Vagina (tissue), 2 donors: ENCODE measurements around the gene MAP2K7. TPM values are rescaled to one million over a fixed set of nuclear protein-coding genes. Genes with fewer than 3 reads are reported as not detected.

Experiments used
- DNase-seq, 2 donors: peaks; one replicate each; pipeline ENCODE4 v3.0.0-alpha.2; 2017; ENCODE audit errors: extremely low spot score in 2 of 2
- H3K27ac ChIP-seq: fragments of 200-600 bp; sonication (generic); one replicate; pipeline ENCODE4 v1.5.1; 2019
- H3K27me3 ChIP-seq: fragments of 200-600 bp; sonication (generic); one replicate; pipeline ENCODE4 v1.5.1; 2019
- H3K36me3 ChIP-seq, 2 donors: fragments of 200-600 bp; sonication (generic); one replicate each; pipeline ENCODE4 v1.5.1; 2017 to 2019
- H3K4me1 ChIP-seq: fragments of 200-600 bp; sonication (generic); one replicate; pipeline ENCODE4 v1.5.1; 2019
- H3K4me3 ChIP-seq, 2 donors: fragments of 200-600 bp; sonication (generic); 1 replicate in 1 of 2; 2 replicates in 1 of 2; pipeline ENCODE4 v1.5.1; 2016 to 2019
- H3K9me3 ChIP-seq: fragments of 200-600 bp; sonication (generic); one replicate; pipeline ENCODE4 v1.5.1; 2019
- CTCF ChIP-seq, 3 experiments: fragments of 450-650 bp in 2 of 3; fragments of 200-600 bp in 1 of 3; sonication (generic) in 1 of 3; IDR thresholded peaks; one replicate each; pipeline ENCODE4 v1.5.1; 2017 to 2019; ENCODE audit warnings: antibody characterized with exemption in 3 of 3, mild to moderate bottlenecking in 2 of 3, moderate library complexity in 2 of 3
- POLR2A ChIP-seq, 2 donors: fragments of 450-650 bp; IDR thresholded peaks; one replicate each; pipeline ENCODE4 v1.6.1; 2017; ENCODE audit warnings: antibody characterized with exemption in 2 of 2, mild to moderate bottlenecking in 2 of 2, moderate library complexity in 2 of 2
- POLR2AphosphoS5 ChIP-seq, 2 donors: sonication (generic); formaldehyde crosslinking; IDR thresholded peaks; one replicate each; pipeline ENCODE4 v1.9.0; 2017; ENCODE audit warnings: antibody characterized with exemption in 2 of 2, mild to moderate bottlenecking in 2 of 2, low read depth in 1 of 2; ENCODE audit not compliant: insufficient read depth in 1 of 2
- intact Hi-C: fragments of 100-400 bp; cut with DNase I; formaldehyde crosslinking; loops from one replicate; pipeline ENCODE4 v1.15.1; 2023
- total RNA-seq: library from RNA; depleted of rRNA; stranded (reverse); fragments of >200 nt; gene quantifications from one replicate; pipeline ENCODE4 v1.2.3, GENCODE V29; 2016

Gene MAP2K7
- total RNA-seq, 1 donor from 2014 or later, result 26.8 TPM

DNA sequence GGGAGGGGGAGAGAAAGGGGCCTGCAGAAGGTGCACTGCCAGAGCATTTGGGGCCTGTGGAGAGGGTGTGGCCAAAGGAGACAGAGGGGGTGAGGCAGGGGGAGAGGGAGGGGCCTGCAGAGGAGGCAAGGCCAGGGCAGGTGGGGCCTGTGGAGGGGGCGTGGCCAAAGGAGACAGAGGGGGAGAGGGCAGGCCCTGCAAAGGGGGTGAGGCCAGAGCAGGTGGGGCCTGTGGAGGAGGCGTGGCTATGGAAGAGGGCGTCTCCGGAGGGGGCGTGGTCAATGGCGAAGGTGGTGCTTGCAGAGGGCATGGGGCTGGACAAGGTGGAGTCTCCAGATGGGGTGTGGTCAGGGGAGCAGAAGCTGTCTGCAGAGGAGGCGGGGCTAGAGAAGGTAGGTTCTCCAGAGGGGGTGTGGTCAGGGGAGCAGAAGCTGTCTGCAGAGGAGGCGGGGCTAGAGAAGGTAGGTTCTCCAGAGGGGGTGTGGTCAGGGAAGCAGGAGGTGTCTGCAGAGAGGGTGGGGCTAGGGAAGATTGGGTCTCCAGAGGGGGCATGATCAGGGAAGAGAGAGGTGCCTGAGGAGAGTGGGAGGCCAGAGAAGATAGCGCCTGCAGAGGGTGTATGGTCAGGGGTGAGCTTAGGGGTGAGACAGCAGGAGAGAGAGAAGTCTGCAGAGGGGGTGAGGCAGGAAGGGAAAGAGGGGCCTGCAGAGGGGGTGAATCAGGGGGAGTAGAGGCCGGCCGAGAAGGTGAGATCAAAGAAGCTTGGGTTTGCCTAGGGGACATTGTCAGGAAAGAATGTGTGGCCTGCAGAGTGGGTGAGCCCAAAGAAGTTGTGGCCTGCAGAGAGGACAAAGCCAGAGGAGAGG is 32.9 kb upstream of the MAP2K7 start:
- no peak for DNase-seq
- Histone ChIP-seq H3K9me3 (no peaks in the 10 kb centered on the region), H3K27ac (no peak overlapping the region), H3K4me1 (peaks cover 60% of the 10 kb centered on the region), H3K36me3 (no peaks in the 10 kb centered on the region), H3K27me3 (no peaks in the 10 kb centered on the region), H3K4me3 (no peak overlapping the region)
- intact Hi-C loops, result no loop called here
- TF ChIP-seq CTCF (IDR thresholded peaks at IDR 0.05) (no peak), POLR2AphosphoS5 (IDR thresholded peaks at IDR 0.05; ENCODE audit: insufficient read depth in 1 of 2, low read depth in 1 of 2) (no peak), POLR2A (IDR thresholded peaks at IDR 0.05) (no peak)

DNA sequence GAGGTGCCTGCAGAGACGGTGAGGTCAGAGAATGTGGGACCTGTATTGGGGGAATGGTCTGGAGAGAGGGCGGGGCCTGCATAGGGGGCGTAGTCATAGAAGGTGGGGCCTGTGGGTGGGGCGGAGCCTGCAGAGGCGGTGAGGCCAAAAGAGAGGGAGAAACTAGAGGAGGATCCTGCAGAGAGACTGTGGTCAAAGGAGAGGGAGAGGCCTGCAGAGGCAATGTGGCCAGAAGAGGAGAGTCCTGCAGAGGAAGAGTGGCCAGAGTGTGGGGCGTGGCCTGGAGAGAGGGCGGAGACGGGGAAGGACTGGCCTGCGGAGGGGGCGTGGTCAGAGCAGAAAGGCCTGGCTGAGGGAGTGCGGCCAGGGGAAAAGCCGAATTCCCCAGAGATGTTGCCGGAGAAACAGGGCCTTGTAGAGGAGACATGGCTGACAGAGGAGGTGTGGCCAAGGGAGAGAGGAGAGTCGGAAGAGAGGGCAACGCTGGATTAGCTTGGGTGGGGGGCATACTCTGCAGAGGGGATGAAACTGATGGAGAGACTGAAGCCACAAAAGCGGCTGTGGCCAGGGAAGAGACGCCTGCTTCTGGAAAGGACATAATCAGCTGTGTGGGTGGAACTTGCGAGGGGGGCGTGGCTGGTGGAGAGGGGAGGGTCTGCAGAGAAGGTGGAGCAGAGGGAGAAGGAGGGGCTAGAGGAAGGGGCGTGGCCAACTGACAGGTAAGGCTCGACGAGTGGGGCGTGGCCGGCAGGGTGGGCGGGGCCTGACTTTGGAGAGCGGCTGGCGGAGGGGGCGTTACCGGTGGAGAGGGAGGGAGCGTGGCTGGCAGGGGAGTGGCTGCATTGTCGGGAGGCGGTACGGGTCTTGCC is 32.0 kb upstream of the MAP2K7 start:
- H3K27me3 ChIP-seq, result no peaks in the 10 kb centered on the region
- H3K9me3 ChIP-seq, result no peaks in the 10 kb centered on the region
- H3K4me1 ChIP-seq, result peaks cover 60% of the 10 kb centered on the region
- intact Hi-C loops, result no loop called here
- peak overlapping the region in 1 of 2 donors; percentile 19 for H3K4me3 ChIP-seq
- no peak overlapping the region for H3K27ac ChIP-seq
- TF ChIP-seq POLR2A (IDR thresholded peaks at IDR 0.05) (no peak), CTCF (IDR thresholded peaks at IDR 0.05) (no peak), POLR2AphosphoS5 (IDR thresholded peaks at IDR 0.05; ENCODE audit: insufficient read depth in 1 of 2, low read depth in 1 of 2) (no peak)
- H3K36me3 ChIP-seq, result no peaks in the 10 kb centered on the region
- no peak for DNase-seq

GRCh38 chr19:7872306-7873204 is 31.1 kb upstream of the MAP2K7 start:
- H3K4me3 ChIP-seq, result peak overlapping the region in 1 of 2 donors; percentile 19
- TF ChIP-seq POLR2AphosphoS5 (IDR thresholded peaks at IDR 0.05; ENCODE audit: insufficient read depth in 1 of 2, low read depth in 1 of 2), result no peak
- no peak for TF ChIP-seq POLR2A (IDR thresholded peaks at IDR 0.05)
- TF ChIP-seq CTCF (IDR thresholded peaks at IDR 0.05), result no peak
- no peaks in the 10 kb centered on the region for H3K36me3 ChIP-seq
- no peak for DNase-seq
- no peaks in the 10 kb centered on the region for H3K9me3 ChIP-seq
- peaks cover 60% of the 10 kb centered on the region for H3K4me1 ChIP-seq
- H3K27me3 ChIP-seq, result no peaks in the 10 kb centered on the region
- no peak overlapping the region for H3K27ac ChIP-seq
- intact Hi-C loops, result no loop called here

DNA sequence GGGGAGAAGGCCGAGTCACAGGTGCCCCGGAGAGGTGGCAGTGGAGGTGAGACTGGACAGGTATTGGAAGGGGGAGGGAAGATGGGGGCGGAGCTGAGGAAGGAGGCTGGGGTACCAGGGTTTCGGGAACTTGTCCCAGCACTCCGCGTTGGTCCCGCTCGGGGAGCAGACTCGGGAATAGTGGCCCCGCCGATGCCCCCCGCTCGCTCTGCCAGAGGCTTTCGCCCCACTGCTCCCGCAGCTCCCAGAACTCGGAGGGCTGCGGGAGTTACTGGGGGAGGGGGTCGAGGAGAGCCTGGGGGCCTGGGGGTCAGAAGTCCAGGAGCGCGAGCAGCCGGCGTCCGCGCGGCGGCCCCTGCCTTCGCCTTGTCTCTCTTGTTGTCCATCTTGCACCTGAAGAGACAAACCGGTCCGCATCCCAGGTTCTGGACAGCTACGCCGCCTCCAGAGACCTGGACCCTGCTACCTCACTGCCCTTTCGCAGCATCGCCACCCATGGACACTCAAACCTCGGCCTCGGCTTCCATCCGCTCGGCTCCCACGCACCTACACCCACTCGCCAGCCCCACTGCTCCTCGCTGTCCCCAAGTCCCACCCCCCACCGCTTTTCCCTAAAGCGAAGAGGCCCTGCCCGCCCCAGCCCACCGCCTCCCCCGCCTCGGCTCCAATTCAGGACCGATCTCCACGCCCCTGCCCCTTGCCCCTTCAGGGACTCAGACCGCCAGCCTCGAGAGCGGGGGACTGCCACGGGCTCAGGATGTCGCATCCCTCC is 30.2 kb upstream of the MAP2K7 start:
- DNase-seq, result no peak
- H3K27ac ChIP-seq, result no peak overlapping the region
- no peaks in the 10 kb centered on the region for H3K9me3 ChIP-seq
- H3K4me1 ChIP-seq, result peaks cover 56% of the 10 kb centered on the region
- no peaks in the 10 kb centered on the region for H3K27me3 ChIP-seq
- intact Hi-C loops, result no loop called here
- no peak for TF ChIP-seq POLR2AphosphoS5 (IDR thresholded peaks at IDR 0.05; ENCODE audit: insufficient read depth in 1 of 2, low read depth in 1 of 2)
- no peak for TF ChIP-seq CTCF (IDR thresholded peaks at IDR 0.05)
- TF ChIP-seq POLR2A (IDR thresholded peaks at IDR 0.05), result no peak
- H3K4me3 ChIP-seq, result peak overlapping the region in 1 of 2 donors; percentile 33
- no peaks in the 10 kb centered on the region for H3K36me3 ChIP-seq
